Tibial artery (tissue), 4 donors: ENCODE measurements around the gene PDE7B.

Experiments
- DNase-seq, 2 donors: peaks; one replicate each; pipeline ENCODE4 v3.0.0-alpha.2; 2019
- H3K27ac ChIP-seq, 2 donors: fragments of 200-600 bp; sonication (generic) in 1 of 2; 1 replicate in 1 of 2; 2 replicates in 1 of 2; pipeline ENCODE4 v1.5.1; 2018 to 2019; ENCODE audit warnings: mild to moderate bottlenecking in 1 of 2
- H3K27me3 ChIP-seq, 2 donors: fragments of 200-600 bp; sonication (generic) in 1 of 2; one replicate each; pipeline versions ENCODE4 v1.5.1 to v1.6.0; 2016 to 2019
- H3K36me3 ChIP-seq, 3 donors: fragments of 200-600 bp; sonication (generic) in 2 of 3; one replicate each; pipeline ENCODE4 v1.5.1; 2016 to 2019; ENCODE audit warnings: mild to moderate bottlenecking in 2 of 3
- H3K4me1 ChIP-seq, 4 donors: fragments of 200-600 bp; sonication (generic) in 2 of 4; 1 replicate in 3 of 4; 2 replicates in 1 of 4; pipeline ENCODE4 v1.5.1; 2016 to 2019
- H3K4me3 ChIP-seq, 2 donors: fragments of 200-600 bp; sonication (generic) in 1 of 2; 1 replicate in 1 of 2; 2 replicates in 1 of 2; pipeline ENCODE4 v1.5.1; 2018 to 2019; ENCODE audit warnings: mild to moderate bottlenecking in 2 of 2
- H3K9me3 ChIP-seq, 3 donors: fragments of 200-600 bp; sonication (generic) in 1 of 3; one replicate each; pipeline ENCODE4 v1.5.1; 2016 to 2019
- intact Hi-C: fragments of 100-400 bp; cut with DNase I; formaldehyde crosslinking; loops from one replicate; pipeline ENCODE4 v1.15.0; 2023; ENCODE audit warnings: low total_unique reads
- TF ChIP-seq, protein P1 (sequence below), 2 experiments: fragments of 200-600 bp in 1 of 2; fragments of 450-650 bp in 1 of 2; IDR thresholded peaks; one replicate each; pipeline ENCODE4 v1.5.1; 2017 to 2019; ENCODE audit warnings: antibody characterized with exemption in 2 of 2, mild to moderate bottlenecking in 1 of 2, moderate library complexity in 1 of 2

Gene PDE7B

DNA sequence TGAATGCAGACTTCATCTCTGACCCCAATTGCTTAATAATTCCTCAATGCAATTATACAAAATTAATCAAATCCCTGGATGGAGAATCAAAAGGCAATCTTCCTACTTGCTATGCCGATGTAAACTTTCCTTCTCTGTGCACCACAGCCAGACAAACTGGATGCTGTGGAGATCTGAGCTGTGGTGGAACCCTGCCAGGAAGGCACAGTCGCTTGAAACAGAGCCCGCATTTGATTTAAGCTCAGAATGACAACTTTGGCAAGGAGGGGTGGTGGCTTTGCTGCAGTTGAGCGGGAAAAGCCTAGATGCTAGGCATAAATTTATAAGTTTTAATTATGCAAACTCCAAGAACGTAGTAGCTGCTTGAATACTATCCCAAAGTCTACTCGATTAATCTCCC, 207.8 kb downstream of the PDE7B start:
- H3K4me3 ChIP-seq, result no peak overlapping the region
- peaks cover 0 to 17% (median 8%) of the 10 kb centered on the region in 4 donors for H3K4me1 ChIP-seq
- TF ChIP-seq, protein P1, sequence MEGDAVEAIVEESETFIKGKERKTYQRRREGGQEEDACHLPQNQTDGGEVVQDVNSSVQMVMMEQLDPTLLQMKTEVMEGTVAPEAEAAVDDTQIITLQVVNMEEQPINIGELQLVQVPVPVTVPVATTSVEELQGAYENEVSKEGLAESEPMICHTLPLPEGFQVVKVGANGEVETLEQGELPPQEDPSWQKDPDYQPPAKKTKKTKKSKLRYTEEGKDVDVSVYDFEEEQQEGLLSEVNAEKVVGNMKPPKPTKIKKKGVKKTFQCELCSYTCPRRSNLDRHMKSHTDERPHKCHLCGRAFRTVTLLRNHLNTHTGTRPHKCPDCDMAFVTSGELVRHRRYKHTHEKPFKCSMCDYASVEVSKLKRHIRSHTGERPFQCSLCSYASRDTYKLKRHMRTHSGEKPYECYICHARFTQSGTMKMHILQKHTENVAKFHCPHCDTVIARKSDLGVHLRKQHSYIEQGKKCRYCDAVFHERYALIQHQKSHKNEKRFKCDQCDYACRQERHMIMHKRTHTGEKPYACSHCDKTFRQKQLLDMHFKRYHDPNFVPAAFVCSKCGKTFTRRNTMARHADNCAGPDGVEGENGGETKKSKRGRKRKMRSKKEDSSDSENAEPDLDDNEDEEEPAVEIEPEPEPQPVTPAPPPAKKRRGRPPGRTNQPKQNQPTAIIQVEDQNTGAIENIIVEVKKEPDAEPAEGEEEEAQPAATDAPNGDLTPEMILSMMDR (IDR thresholded peaks at IDR 0.05), result no peak
- no peaks in the 10 kb centered on the region for H3K27me3 ChIP-seq
- H3K9me3 ChIP-seq, result no peaks in the 10 kb centered on the region
- H3K36me3 ChIP-seq, result no peaks in the 10 kb centered on the region
- no peak for DNase-seq
- H3K27ac ChIP-seq, result no peak overlapping the region
- intact Hi-C loops, result no loop called here

DNA sequence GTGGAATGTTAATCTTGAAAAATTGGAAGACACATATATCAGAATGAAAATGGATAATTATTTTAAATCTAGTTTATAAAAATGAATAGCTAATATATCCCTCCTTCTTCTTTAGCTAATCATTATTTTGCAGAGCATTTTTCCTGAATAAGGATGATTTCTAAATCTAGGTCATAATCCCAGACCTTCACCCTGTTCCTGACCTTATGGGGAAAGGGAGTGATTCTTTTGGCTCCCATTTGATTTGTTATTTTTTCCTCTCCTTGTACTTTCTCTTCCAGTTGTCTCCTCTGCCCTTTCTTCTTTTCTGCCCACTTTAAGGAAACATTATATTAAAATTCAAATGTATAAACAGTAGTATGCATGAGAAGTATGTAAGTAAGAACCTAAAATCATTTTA, 208.6 kb downstream of the PDE7B start:
- Histone ChIP-seq H3K27ac (no peak overlapping the region), H3K9me3 (no peaks in the 10 kb centered on the region), H3K36me3 (no peaks in the 10 kb centered on the region), H3K4me1 (peaks cover 0 to 17% (median 8%) of the 10 kb centered on the region in 4 donors), H3K4me3 (no peak overlapping the region), H3K27me3 (no peaks in the 10 kb centered on the region)
- DNase-seq, result no peak
- intact Hi-C loops, result no loop called here
- TF ChIP-seq, protein P1 (IDR thresholded peaks at IDR 0.05), result no peak

DNA sequence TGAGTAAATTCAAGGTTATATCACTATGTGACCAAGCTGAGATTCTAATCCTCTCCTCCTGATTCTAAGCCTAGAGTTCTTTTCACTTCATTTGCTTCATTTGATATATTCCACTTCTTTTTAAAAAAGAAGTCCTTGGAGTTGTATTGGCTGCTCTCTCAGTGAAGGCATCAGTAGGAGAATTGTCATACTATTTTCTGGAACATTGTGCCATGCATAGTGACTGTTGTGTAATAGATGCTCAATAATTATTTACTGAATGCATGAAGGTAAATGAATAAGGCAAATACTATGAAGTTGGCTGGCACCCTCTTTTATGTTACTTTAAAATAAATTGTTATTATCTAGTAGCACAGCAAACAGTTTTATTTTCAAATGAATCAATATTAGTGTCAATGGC, 209.3 kb downstream of the PDE7B start:
- Histone ChIP-seq H3K27ac (no peak overlapping the region), H3K9me3 (no peaks in the 10 kb centered on the region), H3K27me3 (no peaks in the 10 kb centered on the region), H3K4me1 (peaks cover 0 to 17% (median 8%) of the 10 kb centered on the region in 4 donors), H3K36me3 (no peaks in the 10 kb centered on the region), H3K4me3 (no peak overlapping the region)
- intact Hi-C loops, result no loop called here
- TF ChIP-seq, protein P1 (IDR thresholded peaks at IDR 0.05), result no peak
- no peak for DNase-seq

DNA sequence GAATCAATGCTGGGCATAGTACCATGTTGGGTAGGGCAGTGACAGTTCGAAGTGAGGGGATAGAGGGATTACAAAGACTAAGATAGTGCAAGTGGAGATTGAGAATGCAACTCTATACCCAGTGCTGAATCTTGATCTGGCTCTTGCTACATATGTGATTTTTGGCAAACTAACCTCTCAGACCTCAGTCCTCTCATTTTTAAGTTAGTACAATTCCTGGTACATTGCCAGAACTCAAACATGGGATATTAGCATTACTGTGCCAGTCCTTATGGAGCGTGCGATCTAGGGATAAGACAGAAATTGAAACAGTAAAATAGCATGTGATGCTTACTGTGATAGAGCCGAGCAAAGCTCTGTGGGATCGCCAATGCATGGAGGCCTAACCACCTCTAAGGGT, 210.2 kb downstream of the PDE7B start:
- TF ChIP-seq, protein P1 (IDR thresholded peaks at IDR 0.05), result no peak
- no peak for DNase-seq
- Histone ChIP-seq H3K4me3 (no peak overlapping the region), H3K27me3 (no peaks in the 10 kb centered on the region), H3K36me3 (no peaks in the 10 kb centered on the region), H3K9me3 (no peaks in the 10 kb centered on the region), H3K27ac (no peak overlapping the region), H3K4me1 (peaks cover 0 to 17% (median 8%) of the 10 kb centered on the region in 4 donors)
- intact Hi-C loops, result no loop called here

DNA sequence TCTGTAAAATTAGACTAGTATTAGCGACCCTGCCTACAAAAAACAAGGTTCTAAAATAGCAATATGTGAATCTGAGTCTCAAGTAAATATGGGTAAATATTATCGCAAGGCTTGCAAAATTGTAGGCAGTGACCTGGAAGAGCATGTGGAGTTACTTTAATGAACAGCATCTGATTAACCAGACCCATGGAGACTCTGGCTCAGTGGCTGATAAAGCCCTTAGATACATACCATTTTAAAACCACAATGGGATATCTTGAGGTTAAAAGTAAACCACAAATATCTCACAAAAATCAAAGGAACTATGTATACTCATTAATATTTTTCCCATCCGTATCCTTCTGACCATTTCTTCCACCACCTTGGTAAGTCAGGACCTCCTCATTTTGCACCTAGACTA, 211.6 kb downstream of the PDE7B start:
- Histone ChIP-seq H3K9me3 (no peaks in the 10 kb centered on the region), H3K36me3 (no peaks in the 10 kb centered on the region), H3K4me3 (no peak overlapping the region), H3K27ac (no peak overlapping the region), H3K4me1 (peaks cover 0 to 17% (median 8%) of the 10 kb centered on the region in 4 donors), H3K27me3 (no peaks in the 10 kb centered on the region)
- TF ChIP-seq, protein P1 (IDR thresholded peaks at IDR 0.05), result no peak
- intact Hi-C loops, result no loop called here
- no peak for DNase-seq

DNA sequence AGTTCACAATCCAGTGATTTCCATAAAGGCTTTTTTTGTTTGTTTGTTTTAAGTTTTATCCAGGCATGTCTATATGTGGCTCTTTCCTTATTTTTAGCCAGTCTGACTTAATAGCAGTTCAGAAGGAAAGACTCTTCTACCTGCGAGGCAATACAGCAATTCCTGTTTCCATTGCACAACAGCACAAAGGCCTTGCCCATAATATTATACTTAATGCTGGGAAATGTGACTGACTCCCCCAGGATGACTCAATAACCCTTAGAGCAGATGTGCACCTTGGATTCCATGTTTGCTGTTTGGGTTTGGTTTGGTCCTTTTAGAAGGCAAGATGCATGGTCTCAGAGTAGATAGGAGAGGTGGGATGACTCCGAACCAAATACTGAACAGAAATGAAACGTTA, 214.5 kb downstream of the PDE7B start:
- H3K36me3 ChIP-seq, result no peaks in the 10 kb centered on the region
- intact Hi-C loops, result no loop called here
- no peak overlapping the region for H3K4me3 ChIP-seq
- H3K4me1 ChIP-seq, result no peaks in the 10 kb centered on the region
- TF ChIP-seq, protein P1 (IDR thresholded peaks at IDR 0.05), result no peak
- H3K9me3 ChIP-seq, result no peaks in the 10 kb centered on the region
- DNase-seq, result no peak
- H3K27ac ChIP-seq, result no peak overlapping the region
- no peaks in the 10 kb centered on the region for H3K27me3 ChIP-seq
